Cardiac fibroblast (primary cell): ENCODE data around the gene ENPEP.

Experiments
- DNase-seq, 2 donors: peaks; one replicate each; pipeline versions ENCODE4 v3.0.0 to v3.0.0-alpha.2; 2010; ENCODE audit warnings: low read depth in 2 of 2
- H3K4me3 ChIP-seq, 2 donors: replicated peaks in 1 of 2; 1 replicate in 1 of 2; 2 replicates in 1 of 2; pipeline ENCODE4 v1.5.1; 2011; ENCODE audit warnings: low read depth in 2 of 2, low read length in 2 of 2, mild to moderate bottlenecking in 2 of 2, moderate library complexity in 1 of 2
- CTCF ChIP-seq: IDR thresholded peaks from one replicate; pipeline ENCODE4 v1.5.1; 2011; ENCODE audit warnings: low read depth, mild to moderate bottlenecking, low read length, inconsistent platforms

ENPEP gene

DNA sequence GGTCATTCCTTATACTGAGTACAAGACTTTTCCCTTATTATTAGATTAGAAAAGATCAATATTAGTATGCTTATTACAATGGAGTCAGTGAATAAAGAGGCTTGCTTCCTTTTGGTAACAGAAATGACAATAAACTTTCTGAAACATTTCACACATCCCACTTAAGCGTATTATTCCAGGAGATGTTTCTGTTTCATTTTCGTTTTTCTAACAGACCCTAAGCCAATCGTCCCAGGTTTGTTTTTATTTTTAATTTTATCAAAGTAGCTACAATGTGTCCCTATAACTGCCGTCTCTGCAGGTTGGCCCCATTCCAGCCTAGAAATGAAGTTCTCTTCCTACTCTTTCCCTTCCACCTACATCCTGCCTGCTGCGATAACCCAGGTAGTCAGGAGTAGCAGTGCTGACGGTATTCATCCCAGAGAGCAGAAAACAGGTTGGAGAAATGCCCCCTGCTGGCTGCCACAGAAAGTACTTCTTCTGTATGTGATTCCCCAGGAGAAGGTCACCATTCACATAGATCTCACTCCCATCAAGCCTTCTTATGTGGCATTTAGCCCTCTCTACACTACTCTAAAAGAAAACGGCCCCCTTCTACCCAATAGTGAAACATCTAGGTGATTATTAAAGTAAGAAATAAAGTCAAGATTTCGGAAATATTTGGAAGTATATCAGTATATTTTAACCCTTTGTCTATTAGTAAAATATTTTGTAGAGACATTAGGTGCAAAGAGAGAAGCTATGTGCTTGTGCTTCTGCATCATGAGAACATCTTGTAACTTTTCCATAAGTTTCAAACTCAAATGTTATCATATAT lies 40.4 kb downstream of the ENPEP start:
- DNase-seq, result peak; percentile 74 to 78
- H3K4me3 ChIP-seq, result peak overlapping the region; percentile 41 to 50

GRCh38 chr4:110518889-110519490 lies 43.0 kb downstream of the ENPEP start:
- no peak overlapping the region for H3K4me3 ChIP-seq
- peak; percentile 45 to 46 for DNase-seq
- TF ChIP-seq CTCF, result peak; percentile 78

More for the DNA sequence above, 40.4 kb downstream of the ENPEP start:
- TF ChIP-seq CTCF, result peak; percentile 81

DNA sequence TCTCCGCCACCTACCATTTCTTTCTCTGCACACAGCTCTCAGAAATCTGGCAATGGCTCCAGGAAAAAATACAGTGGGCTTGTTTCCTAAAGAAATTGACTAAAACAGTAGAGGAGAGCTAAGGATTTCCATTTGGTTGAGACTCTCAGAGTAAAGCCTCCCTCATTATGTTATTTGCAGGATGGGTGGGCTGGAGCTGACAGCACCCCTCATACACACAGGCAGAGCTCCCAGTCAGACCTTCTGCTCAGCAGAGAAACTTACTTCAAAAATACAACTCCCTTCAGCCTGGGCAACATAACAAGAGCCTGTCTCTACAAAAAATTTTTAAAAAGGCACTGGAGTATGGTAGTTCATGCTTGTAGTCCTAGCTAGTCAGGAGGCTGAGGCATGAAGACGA lies 44.9 kb downstream of the ENPEP start:
- DNase-seq, result no peak
- TF ChIP-seq CTCF, result no peak
- H3K4me3 ChIP-seq, result no peak overlapping the region

DNA sequence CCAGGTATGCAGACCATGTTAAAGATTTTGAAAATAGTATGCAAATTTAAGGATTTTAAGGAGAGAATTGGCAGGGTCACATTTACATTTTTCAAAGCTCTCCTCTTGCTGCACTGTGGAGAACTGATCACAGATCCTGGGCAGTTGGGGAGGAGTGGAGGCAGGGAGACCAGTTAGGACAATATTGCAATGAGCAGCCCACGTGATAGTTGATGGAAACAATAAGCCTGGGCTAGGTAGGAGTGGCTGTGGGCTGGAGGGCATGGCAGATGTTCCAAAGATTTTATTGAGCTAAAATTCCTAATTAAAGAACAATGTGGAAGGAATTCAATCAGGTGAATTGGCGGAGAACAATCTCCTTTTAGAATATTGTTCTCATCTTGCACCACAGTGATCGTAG lies 50.6 kb downstream of the ENPEP start:
- no peak overlapping the region for H3K4me3 ChIP-seq
- DNase-seq, result no peak
- no peak for TF ChIP-seq CTCF

- DNase-seq, result no peak
- no peak for TF ChIP-seq CTCF
- no peak overlapping the region for H3K4me3 ChIP-seq
These were observed 51.2 kb downstream of the ENPEP start for GRCh38 chr4:110527156-110527555.

GRCh38 chr4:110532901-110533589 lies 57.1 kb downstream of the ENPEP start:
- H3K4me3 ChIP-seq, result no peak overlapping the region
- no peak for DNase-seq
- no peak for TF ChIP-seq CTCF
